B cell (primary cell): ENCODE measurements around the gene SKA3. TPM values are rescaled to one million over a fixed set of nuclear protein-coding genes. Genes with fewer than 3 reads are reported as not detected.
"Not testable (repeated sequence)": the region's sequence is repeated elsewhere in the genome, so short reads cannot be mapped to it uniquely, and the experiment has no call there.

Experiments
- ATAC-seq: fragments of 200-7000 bp; cut with Tn5 transposase; one replicate; pipeline ENCODE4 v1.10.0; 2021; ENCODE audit warnings: low read depth, mild to moderate bottlenecking, moderate number of reproducible peaks, moderate library complexity
- CTCF ChIA-PET: fragments of 350-600 bp; sonication (Branson Sonifier 250); formaldehyde crosslinking; loops from one replicate; lab custom pipeline; 2021; ENCODE audit warnings: antibody characterized with exemption, inconsistent platforms; lab: Charles Lee
- POLR2A ChIA-PET: fragments of 350-600 bp; sonication (Branson Sonifier 250); formaldehyde crosslinking; loops from one replicate; lab custom pipeline; 2021; ENCODE audit warnings: antibody characterized with exemption; lab: Charles Lee
- DNase-seq: peaks from one replicate; pipeline ENCODE4 v3.0.0; 2013
- H2AFZ ChIP-seq: 2 replicates; pipeline ENCODE4 v1.6.1; 2012; ENCODE audit warnings: mild to moderate bottlenecking, low read depth, low read length; ENCODE audit not compliant: insufficient read depth, poor library complexity, severe bottlenecking
- H3K27ac ChIP-seq, 2 donors: 1 replicate in 1 of 2; 2 replicates in 1 of 2; pipeline ENCODE4 v1.5.1; 2012 to 2013; ENCODE audit warnings: low read length in 2 of 2, mild to moderate bottlenecking in 2 of 2, moderate library complexity in 1 of 2
- H3K27me3 ChIP-seq, 4 experiments: fragments of 200-600 bp in 1 of 4; sonication (generic) in 1 of 4; replicated peaks in 1 of 4; 1 replicate in 2 of 4; 2 replicates in 2 of 4; pipeline versions ENCODE4 v1.6.1 to v1.7.0; 2013 to 2016; ENCODE audit warnings: low read length in 3 of 4, mild to moderate bottlenecking in 2 of 4, mixed read lengths in 1 of 4, moderate library complexity in 1 of 4; ENCODE audit not compliant: insufficient read depth in 4 of 4, control insufficient read depth in 3 of 4; ENCODE audit errors: control extremely low read depth in 1 of 4
- H3K36me3 ChIP-seq, 2 experiments: replicated peaks in 1 of 2; 1 replicate in 1 of 2; 2 replicates in 1 of 2; pipeline versions ENCODE4 v1.6.1 to v1.7.1; 2013; ENCODE audit warnings: low read length in 1 of 2; ENCODE audit not compliant: insufficient read depth in 2 of 2, control insufficient read depth in 1 of 2; ENCODE audit errors: control extremely low read depth in 1 of 2, extremely low read depth in 1 of 2
- H3K4me1 ChIP-seq, 2 donors: fragments of 200-600 bp in 1 of 2; sonication (generic) in 1 of 2; 1 replicate in 1 of 2; 2 replicates in 1 of 2; pipeline versions ENCODE4 v1.5.1 to v1.6.1; 2013 to 2017; ENCODE audit warnings: low read length in 2 of 2; ENCODE audit not compliant: control insufficient read depth in 2 of 2, insufficient read depth in 2 of 2
- H3K4me2 ChIP-seq: replicated peaks from 2 replicates; pipeline ENCODE3; 2012; ENCODE audit warnings: mild to moderate bottlenecking, low read depth, low read length; ENCODE audit not compliant: poor library complexity, severe bottlenecking
- H3K4me3 ChIP-seq, 5 experiments: fragments of 200-600 bp in 1 of 5; sonication (generic) in 1 of 5; 1 replicate in 3 of 5; 2 replicates in 2 of 5; pipeline versions ENCODE4 v1.5.1 to v1.7.0; 2011 to 2016; ENCODE audit warnings: low read length in 4 of 5, mild to moderate bottlenecking in 4 of 5, low read depth in 2 of 5, control low read depth in 1 of 5, moderate library complexity in 1 of 5; ENCODE audit not compliant: insufficient read depth in 1 of 5; ENCODE audit errors: control extremely low read depth in 1 of 5, extremely low read depth in 1 of 5
- H3K79me2 ChIP-seq: fragments of 200-600 bp; sonication (generic); one replicate; pipeline ENCODE4 v1.6.0; 2016; ENCODE audit warnings: low read length; ENCODE audit not compliant: control insufficient read depth, insufficient read depth
- H3K9ac ChIP-seq: fragments of 200-600 bp; sonication (generic); 2 replicates; pipeline ENCODE4 v1.6.1; 2017; ENCODE audit warnings: mild to moderate bottlenecking, low read length, moderate library complexity
- H3K9me3 ChIP-seq, 3 donors: one replicate each; pipeline versions ENCODE4 v1.6.1 to v1.7.1; 2013; ENCODE audit warnings: low read length in 2 of 3; ENCODE audit not compliant: control insufficient read depth in 2 of 3, insufficient read depth in 1 of 3; ENCODE audit errors: control extremely low read depth in 1 of 3
- H4K20me1 ChIP-seq: 2 replicates; pipeline ENCODE4 v1.6.0; 2012; ENCODE audit warnings: mild to moderate bottlenecking, low read length; ENCODE audit not compliant: insufficient read depth, control insufficient read depth, poor library complexity, severe bottlenecking
- H3K27ac Mint-ChIP-seq: one replicate; pipeline ENCODE4 v1.8.0; 2021; ENCODE audit warnings: mixed read lengths
- H3K27me3 Mint-ChIP-seq: one replicate; pipeline ENCODE4 v1.8.0; 2021; ENCODE audit warnings: mixed read lengths
- H3K4me1 Mint-ChIP-seq: one replicate; pipeline ENCODE4 v1.8.0; 2021; ENCODE audit warnings: mixed read lengths
- H3K4me3 Mint-ChIP-seq: one replicate; pipeline ENCODE4 v1.8.0; 2021; ENCODE audit warnings: mixed read lengths
- H3K9me3 Mint-ChIP-seq: one replicate; pipeline ENCODE4 v1.8.0; 2022; ENCODE audit warnings: mixed read lengths; ENCODE audit not compliant: insufficient read depth
- WGBS: methylation state at CpG from one replicate; pipeline ENCODE4 v1.1.5; 2013; ENCODE audit warnings: missing lambda C conversion rate; ENCODE audit not compliant: insufficient coverage; 5-methylcytosine and 5-hydroxymethylcytosine counted together
- intact Hi-C: fragments of 100-400 bp; cut with micrococcal nuclease; formaldehyde crosslinking; loops from one replicate; pipeline ENCODE4 v1.10.0; 2022
- polyA plus RNA-seq: library from polyadenylated mRNA; depleted of rRNA; stranded (reverse); fragments of >200 nt; gene quantifications from 2 replicates; pipeline ENCODE4 v1.2.3, GENCODE V29; 2012
- total RNA-seq, 2 donors: library from RNA; stranded (reverse); fragments of 120-200 nt in 1 of 2; gene quantifications; 1 replicate in 1 of 2; 2 replicates in 1 of 2; pipeline versions ENCODE4 v1.2.3 to v1.2.4, GENCODE V29; 2013 to 2022

The SKA3 gene
- total and polyA plus RNA-seq, 2 donors (not counting 1 experiment from before 2014, with no cell fraction given) = 0.07 to 0.20 TPM

- CTCF ChIA-PET, H2AFZ ChIP-seq, DNase-seq, H3K4me1 Mint-ChIP-seq, H3K9me3 ChIP-seq, H4K20me1 ChIP-seq, H3K9me3 Mint-ChIP-seq, H3K4me3 ChIP-seq, H3K27me3 ChIP-seq, H3K9ac ChIP-seq, intact Hi-C loops, H3K4me2 ChIP-seq, H3K36me3 ChIP-seq, ATAC-seq, H3K4me3 Mint-ChIP-seq, H3K27me3 Mint-ChIP-seq, H3K79me2 ChIP-seq, H3K27ac ChIP-seq, H3K27ac Mint-ChIP-seq, H3K4me1 ChIP-seq, POLR2A ChIA-PET: not testable (repeated sequence)
- WGBS = 94% methylated on average over 3 of the region's 9 CpGs
These were observed 21.4 kb upstream of the SKA3 start for GRCh38 chr13:21197606-21198225.

- WGBS = no CpG with 5 or more reads among the region's 2 CpGs
- H3K9ac ChIP-seq, H3K27me3 Mint-ChIP-seq, H3K4me1 ChIP-seq, H3K36me3 ChIP-seq, H3K27me3 ChIP-seq, H3K4me2 ChIP-seq, H3K4me3 Mint-ChIP-seq, H3K79me2 ChIP-seq, H3K4me3 ChIP-seq, DNase-seq, H2AFZ ChIP-seq, POLR2A ChIA-PET, ATAC-seq, H3K9me3 Mint-ChIP-seq, H3K9me3 ChIP-seq, H3K27ac ChIP-seq, intact Hi-C loops, H4K20me1 ChIP-seq, H3K27ac Mint-ChIP-seq, CTCF ChIA-PET, H3K4me1 Mint-ChIP-seq: not testable (repeated sequence)
These were observed 18.4 kb upstream of the SKA3 start for GRCh38 chr13:21194756-21195155.

- H4K20me1 ChIP-seq, H3K4me1 Mint-ChIP-seq, CTCF ChIA-PET, H3K4me2 ChIP-seq, POLR2A ChIA-PET, H3K4me3 ChIP-seq, H2AFZ ChIP-seq, intact Hi-C loops, H3K4me1 ChIP-seq, H3K27ac Mint-ChIP-seq, H3K36me3 ChIP-seq, DNase-seq, H3K27me3 Mint-ChIP-seq, H3K27ac ChIP-seq, H3K9ac ChIP-seq, ATAC-seq, H3K4me3 Mint-ChIP-seq, H3K9me3 Mint-ChIP-seq, H3K27me3 ChIP-seq, H3K9me3 ChIP-seq, H3K79me2 ChIP-seq: not testable (repeated sequence)
- WGBS = 86% methylated on average over 5 of the region's 35 CpGs
These were observed 10.1 kb upstream of the SKA3 start for GRCh38 chr13:21186410-21186809.
